Neuronal stem cell (in vitro differentiated cells): ENCODE data around the gene GPR62.
"Not testable (repeated sequence)": the region's sequence is repeated elsewhere in the genome, so short reads cannot be mapped to it uniquely, and the experiment has no call there.

Source experiments
- DNase-seq: peaks from one replicate; pipeline ENCODE4 v3.0.0-alpha.2; 2013; ENCODE audit warnings: low spot score
- H2AFZ ChIP-seq: one replicate; pipeline ENCODE4 v1.6.1; 2013; ENCODE audit warnings: mild to moderate bottlenecking, low read length, inconsistent platforms
- H2AK5ac ChIP-seq: 2 replicates; pipeline ENCODE4 v1.6.1; 2013; ENCODE audit warnings: low read depth, mild to moderate bottlenecking, inconsistent platforms, low read length, moderate library complexity, mixed read lengths
- H2BK120ac ChIP-seq: 2 replicates; pipeline ENCODE4 v1.6.1; 2013; ENCODE audit warnings: low read depth, mild to moderate bottlenecking, inconsistent platforms, low read length, moderate library complexity, mixed read lengths
- H2BK12ac ChIP-seq: one replicate; pipeline ENCODE4 v1.6.1; 2013; ENCODE audit warnings: low read length, inconsistent platforms
- H2BK15ac ChIP-seq: 2 replicates; pipeline ENCODE4 v1.6.1; 2013; ENCODE audit warnings: mild to moderate bottlenecking, low read length, inconsistent platforms, mixed read lengths
- H2BK5ac ChIP-seq: one replicate; pipeline ENCODE4 v1.6.1; 2013; ENCODE audit warnings: inconsistent platforms, mild to moderate bottlenecking, low read length, moderate library complexity
- H3K14ac ChIP-seq: one replicate; pipeline ENCODE4 v1.6.1; 2013; ENCODE audit warnings: low read length, inconsistent platforms
- H3K18ac ChIP-seq: 2 replicates; pipeline ENCODE4 v1.6.1; 2013; ENCODE audit warnings: low read length, inconsistent platforms
- H3K23ac ChIP-seq: 2 replicates; pipeline ENCODE4 v1.6.1; 2013; ENCODE audit warnings: low read depth, mild to moderate bottlenecking, mixed read lengths, low read length, inconsistent platforms; ENCODE audit not compliant: poor library complexity
- H3K27ac ChIP-seq: replicated peaks from 3 replicates; pipeline ENCODE4 v1.5.1; 2013; ENCODE audit warnings: low read length, inconsistent platforms
- H3K27me3 ChIP-seq, 3 experiments: 2 replicates each; pipeline ENCODE4 v1.6.1; 2013; ENCODE audit warnings: low read length in 3 of 3, mild to moderate bottlenecking in 2 of 3, inconsistent platforms in 1 of 3, low read depth in 1 of 3, mixed read lengths in 1 of 3, moderate library complexity in 1 of 3; ENCODE audit not compliant: control insufficient read depth in 3 of 3, insufficient read depth in 3 of 3
- H3K36me3 ChIP-seq, 2 donors: replicated peaks in 1 of 2; 2 replicates each; pipeline ENCODE4 v1.6.1; 2013; ENCODE audit warnings: low read length in 2 of 2; ENCODE audit not compliant: control insufficient read depth in 2 of 2, insufficient read depth in 2 of 2
- H3K4ac ChIP-seq: 2 replicates; pipeline ENCODE4 v1.6.1; 2013; ENCODE audit warnings: inconsistent platforms, mild to moderate bottlenecking, low read length, moderate library complexity
- H3K4me1 ChIP-seq, 2 donors: 1 replicate in 1 of 2; 2 replicates in 1 of 2; pipeline ENCODE4 v1.6.1; 2013; ENCODE audit warnings: low read length in 2 of 2, low read depth in 1 of 2; ENCODE audit not compliant: control insufficient read depth in 2 of 2, insufficient read depth in 1 of 2
- H3K4me2 ChIP-seq: one replicate; pipeline ENCODE4 v1.6.1; 2013; ENCODE audit warnings: mild to moderate bottlenecking, low read length, inconsistent platforms; ENCODE audit not compliant: insufficient read depth, poor library complexity, severe bottlenecking
- H3K4me3 ChIP-seq, 2 donors: 2 replicates each; pipeline ENCODE4 v1.5.1; 2013; ENCODE audit warnings: low read length in 2 of 2, mild to moderate bottlenecking in 2 of 2, inconsistent platforms in 1 of 2, moderate library complexity in 1 of 2
- H3K79me1 ChIP-seq: one replicate; pipeline ENCODE4 v1.6.1; 2013; ENCODE audit warnings: low read depth, mild to moderate bottlenecking, inconsistent platforms, low read length, moderate library complexity
- H3K9ac ChIP-seq: one replicate; pipeline ENCODE4 v1.6.1; 2013; ENCODE audit warnings: mild to moderate bottlenecking, low read depth, low read length, inconsistent platforms; ENCODE audit not compliant: poor library complexity
- H3K9me3 ChIP-seq, 2 donors: replicated peaks in 1 of 2; 2 replicates each; pipeline versions ENCODE3 to v1.6.1; 2013; ENCODE audit warnings: low read length in 2 of 2, mild to moderate bottlenecking in 2 of 2, inconsistent platforms in 1 of 2, low read depth in 1 of 2, mixed read lengths in 1 of 2, moderate library complexity in 1 of 2; ENCODE audit not compliant: control insufficient read depth in 2 of 2, insufficient read depth in 1 of 2
- H4K8ac ChIP-seq: one replicate; pipeline ENCODE4 v1.6.1; 2013; ENCODE audit warnings: low read depth, mild to moderate bottlenecking, inconsistent platforms, low read length, moderate library complexity
- H4K91ac ChIP-seq: one replicate; pipeline ENCODE4 v1.6.1; 2013; ENCODE audit warnings: low read length, low read depth, mild to moderate bottlenecking, inconsistent platforms; ENCODE audit not compliant: poor library complexity
- WGBS, 2 donors: extraction: QIAGEN DNeasy Blood & Tissue Kit; methylation state at CpG; one replicate each; pipeline ENCODE4 v1.1.7; 2013; ENCODE audit warnings: missing lambda C conversion rate in 2 of 2, mixed read lengths in 1 of 2; ENCODE audit not compliant: insufficient read length in 2 of 2, insufficient replicate concordance in 1 of 2; ENCODE audit errors: extremely low coverage in 2 of 2; 5-methylcytosine and 5-hydroxymethylcytosine counted together

The GPR62 gene

GRCh38 chr3:51990501-51990971, 35.4 kb downstream of the GPR62 start:
- H2BK12ac ChIP-seq, H4K91ac ChIP-seq, H3K9ac ChIP-seq, H3K9me3 ChIP-seq, H2AFZ ChIP-seq, H3K27ac ChIP-seq, H2BK15ac ChIP-seq, H3K4ac ChIP-seq, H3K14ac ChIP-seq, H4K8ac ChIP-seq, H2BK120ac ChIP-seq, H3K4me2 ChIP-seq, H3K27me3 ChIP-seq, DNase-seq, H2BK5ac ChIP-seq, H3K4me3 ChIP-seq, H2AK5ac ChIP-seq: not testable (repeated sequence)
- peak overlapping the region; percentile 9 for H3K18ac ChIP-seq
- peaks cover 30 to 41% of the 10 kb centered on the region in 2 donors for H3K36me3 ChIP-seq
- no CpG with 5 or more reads among the region's 38 CpGs for WGBS, 2 donors
- H3K4me1 ChIP-seq, result peaks cover 11 to 14% of the 10 kb centered on the region in 2 donors
- H3K23ac ChIP-seq, result peak overlapping the region; percentile 17
- peaks cover 17% of the 10 kb centered on the region for H3K79me1 ChIP-seq

DNA sequence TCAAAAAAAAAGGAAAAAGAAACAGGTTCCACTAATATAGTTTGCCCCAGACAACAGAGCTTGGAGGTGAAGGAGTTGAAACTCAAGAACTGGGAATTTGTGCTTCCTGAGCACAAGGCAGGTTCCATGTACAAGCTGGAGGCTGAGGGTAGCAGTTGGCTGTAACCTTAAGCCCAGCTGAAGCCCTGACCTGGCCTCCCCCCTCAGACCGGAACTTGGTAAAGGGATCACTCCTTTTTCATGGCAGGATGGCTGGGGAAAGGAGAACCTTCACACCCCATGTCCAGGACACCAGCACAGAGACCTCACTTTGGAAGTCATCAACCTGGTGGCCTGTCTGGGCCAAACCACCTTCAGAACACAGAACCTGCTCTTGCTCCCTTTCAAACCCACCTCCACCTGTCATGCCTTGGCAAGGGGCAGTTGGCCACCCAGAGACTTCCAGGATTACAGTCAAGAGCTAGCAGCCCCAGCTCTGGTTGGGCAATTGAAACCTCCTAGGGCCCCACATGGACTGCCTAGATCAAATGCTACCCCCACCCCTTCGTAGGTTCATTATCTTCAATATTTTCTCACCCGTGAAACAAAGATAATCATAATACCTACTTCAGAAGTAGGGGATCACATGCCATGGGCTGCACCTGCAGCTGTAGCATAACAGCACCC, 37.0 kb downstream of the GPR62 start:
- H3K4me1 ChIP-seq, result peaks cover 11 to 14% of the 10 kb centered on the region in 2 donors
- H3K27ac ChIP-seq, result no peak overlapping the region
- H3K18ac ChIP-seq, result no peak overlapping the region
- no peak overlapping the region for H3K4me3 ChIP-seq
- no peak overlapping the region for H2BK15ac ChIP-seq
- H2BK5ac ChIP-seq, result no peak overlapping the region
- H2AFZ ChIP-seq, result no peak overlapping the region
- no peak overlapping the region for H3K14ac ChIP-seq
- no peak overlapping the region for H3K4me2 ChIP-seq
- H3K9ac ChIP-seq, result no peak overlapping the region
- H4K8ac ChIP-seq, result no peak overlapping the region
- no peak overlapping the region for H4K91ac ChIP-seq
- WGBS, 2 donors, result no CpG with 5 or more reads among the region's 3 CpGs
- no peak overlapping the region for H2BK120ac ChIP-seq
- no peak overlapping the region for H2AK5ac ChIP-seq
- no peak overlapping the region for H3K4ac ChIP-seq
- H3K27me3 ChIP-seq, result no peaks in the 10 kb centered on the region
- H3K23ac ChIP-seq, result peak overlapping the region; percentile 34
- no peak overlapping the region for H2BK12ac ChIP-seq
- H3K9me3 ChIP-seq, result no peaks in the 10 kb centered on the region
- H3K36me3 ChIP-seq, result peaks cover 28 to 41% of the 10 kb centered on the region in 2 donors
- peaks cover 16% of the 10 kb centered on the region for H3K79me1 ChIP-seq
- DNase-seq, result no peak

- not testable (repeated sequence) for H2AK5ac ChIP-seq, H4K91ac ChIP-seq, H3K9me3 ChIP-seq, H3K27me3 ChIP-seq, H3K23ac ChIP-seq, H2BK120ac ChIP-seq, H2BK15ac ChIP-seq, H3K14ac ChIP-seq, H4K8ac ChIP-seq, H3K18ac ChIP-seq, H3K27ac ChIP-seq, H3K4me3 ChIP-seq, H2AFZ ChIP-seq, DNase-seq, H3K9ac ChIP-seq, H2BK12ac ChIP-seq, H3K4me2 ChIP-seq, H2BK5ac ChIP-seq, H3K4ac ChIP-seq
- no CpG with 5 or more reads among the region's 13 CpGs for WGBS, 2 donors
- peaks cover 13% of the 10 kb centered on the region for H3K79me1 ChIP-seq
- peaks cover 14 to 16% of the 10 kb centered on the region in 2 donors for H3K4me1 ChIP-seq
- H3K36me3 ChIP-seq, result peaks cover 28 to 41% of the 10 kb centered on the region in 2 donors
Measured at GRCh38 chr3:51993657-51994056, 38.5 kb downstream of the GPR62 start.

DNA sequence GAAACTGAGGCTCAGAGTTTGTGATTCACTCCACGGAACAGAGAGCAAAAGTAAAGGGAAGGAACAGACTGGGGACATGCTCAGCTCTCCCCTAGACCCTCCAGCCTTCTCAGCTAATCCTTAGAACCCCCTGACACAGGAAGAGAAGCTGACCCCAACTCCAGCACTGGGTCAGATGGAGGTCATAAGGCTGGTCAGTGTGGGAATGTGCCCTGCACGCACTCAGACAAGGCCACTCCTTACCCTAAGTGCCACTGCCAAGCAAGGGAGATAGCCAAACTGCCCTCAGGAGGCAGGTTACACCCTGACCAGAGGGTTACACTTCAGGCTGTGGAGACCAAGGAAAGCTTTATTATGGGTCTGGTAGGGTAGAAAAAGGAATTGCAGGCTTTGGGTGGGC, 39.3 kb downstream of the GPR62 start:
- H3K23ac ChIP-seq, result no peak overlapping the region
- no CpG with 5 or more reads among the region's 2 CpGs for WGBS, 2 donors
- peaks cover 14 to 16% of the 10 kb centered on the region in 2 donors for H3K4me1 ChIP-seq
- no peak overlapping the region for H3K27ac ChIP-seq
- H3K4ac ChIP-seq, result no peak overlapping the region
- H3K9ac ChIP-seq, result peak overlapping the region; percentile 56
- H3K79me1 ChIP-seq, result peaks cover 9% of the 10 kb centered on the region
- H2BK120ac ChIP-seq, result no peak overlapping the region
- no peaks in the 10 kb centered on the region for H3K9me3 ChIP-seq
- H3K27me3 ChIP-seq, result no peaks in the 10 kb centered on the region
- H3K4me2 ChIP-seq, result peak overlapping the region; percentile 63
- no peak overlapping the region for H2BK5ac ChIP-seq
- no peak overlapping the region for H2AFZ ChIP-seq
- H3K14ac ChIP-seq, result no peak overlapping the region
- H2BK12ac ChIP-seq, result no peak overlapping the region
- no peak overlapping the region for H2AK5ac ChIP-seq
- H4K91ac ChIP-seq, result no peak overlapping the region
- H4K8ac ChIP-seq, result no peak overlapping the region
- H2BK15ac ChIP-seq, result no peak overlapping the region
- peak overlapping the region; percentile 58 to 89 for H3K4me3 ChIP-seq
- H3K36me3 ChIP-seq, result peaks cover 28 to 41% of the 10 kb centered on the region in 2 donors
- no peak for DNase-seq
- H3K18ac ChIP-seq, result no peak overlapping the region
